Activated CD4-positive, alpha-beta memory T cell treated with anti-CD3 and anti-CD28 coated beads for 36 hours (primary cell): ENCODE results near the gene PRG3. TPM values are rescaled to one million over a fixed set of nuclear protein-coding genes. Genes with fewer than 3 reads are reported as not detected.

Experiments
- CTCF ChIA-PET: fragments of 350-600 bp; sonication (Branson Sonifier 250); formaldehyde crosslinking; loops from one replicate; lab custom pipeline; 2021; ENCODE audit warnings: antibody characterized with exemption, inconsistent platforms; lab: Charles Lee
- POLR2A ChIA-PET: fragments of 350-600 bp; sonication (Branson Sonifier 250); formaldehyde crosslinking; loops from one replicate; lab custom pipeline; 2021; ENCODE audit warnings: antibody characterized with exemption; lab: Charles Lee
- DNase-seq: peaks from one replicate; pipeline ENCODE4 v3.0.0-alpha.2; 2020
- H3K27ac Mint-ChIP-seq: one replicate; pipeline ENCODE4 v1.8.0; 2021; ENCODE audit warnings: mixed read lengths
- H3K27me3 Mint-ChIP-seq: one replicate; pipeline ENCODE4 v1.8.0; 2021; ENCODE audit warnings: mixed read lengths
- H3K36me3 Mint-ChIP-seq: one replicate; pipeline ENCODE4 v1.8.0; 2021; ENCODE audit warnings: mixed read lengths
- H3K4me1 Mint-ChIP-seq: one replicate; pipeline ENCODE4 v1.8.0; 2021; ENCODE audit warnings: low read depth, mixed read lengths
- H3K4me3 Mint-ChIP-seq: one replicate; pipeline ENCODE4 v1.8.0; 2021; ENCODE audit warnings: mild to moderate bottlenecking, mixed read lengths
- H3K9me3 Mint-ChIP-seq: one replicate; pipeline ENCODE4 v1.8.0; 2021; ENCODE audit warnings: mixed read lengths
- intact Hi-C: fragments of 100-400 bp; cut with micrococcal nuclease; formaldehyde crosslinking; loops from one replicate; pipeline ENCODE4 v1.15.1; 2023
- total RNA-seq, 2 experiments: library from RNA; stranded (reverse); gene quantifications; one replicate each; pipeline ENCODE4 v1.2.3, GENCODE V29; 2021

Gene PRG3
- total RNA-seq, 2 experiments from 2014 or later = not detected

GRCh38 chr11:57336111-57336666 is 44.8 kb downstream of the PRG3 start:
- peaks cover 40% of the 10 kb centered on the region for H3K4me1 Mint-ChIP-seq
- intact Hi-C loops = loop anchor here (1.0 to 5.0 kb wide), 3 partner anchors 194 to 311 kb away; partner anchors contain the start of genes TIMM10, UBE2L6 and YPEL4
- peak overlapping the region; percentile 91 for H3K4me3 Mint-ChIP-seq
- peak; percentile 42 for DNase-seq
- peak overlapping the region; percentile 98 for H3K27ac Mint-ChIP-seq
- ChIA-PET POLR2A (interaction anchor here (0.6 to 2.5 kb wide), 4 partner anchors 10 to 405 kb away, joined by 3 to 30 read pairs (median 4); partner anchors contain the start of genes SELENOH and TNKS1BP1), CTCF (interaction anchor here (1.3 to 4.8 kb wide), 3 partner anchors 9 to 12 kb away, joined by 5 to 28 read pairs (median 17); partner anchors contain the start of gene TNKS1BP1)
- no peaks in the 10 kb centered on the region for H3K9me3 Mint-ChIP-seq
- H3K36me3 Mint-ChIP-seq = peaks cover 31% of the 10 kb centered on the region
- no peaks in the 10 kb centered on the region for H3K27me3 Mint-ChIP-seq

- peak within 1 kb of the TSS; percentile 98 for H3K27ac Mint-ChIP-seq
- H3K36me3 Mint-ChIP-seq = peaks cover 36% of the 10 kb centered on the region
- no peaks in the 10 kb centered on the region for H3K27me3 Mint-ChIP-seq
- H3K4me3 Mint-ChIP-seq = peak within 1 kb of the TSS; percentile 91
- DNase-seq = peak; percentile 92
- CTCF ChIA-PET = interaction anchor here (1.1 to 4.8 kb wide), 7 partner anchors 10 to 495 kb away, joined by 3 to 28 read pairs (median 4); partner anchors contain the start of genes RTN4RL2 and TNKS1BP1
- H3K4me1 Mint-ChIP-seq = peaks cover 47% of the 10 kb centered on the region
- POLR2A ChIA-PET = interaction anchor here (0.6 to 2.5 kb wide), 8 partner anchors 10 to 406 kb away, joined by 3 to 30 read pairs (median 4); partner anchors contain the start of genes SELENOH, SLC43A1 and TNKS1BP1
- intact Hi-C loops = loop anchor here (1.0 to 5.0 kb wide), 6 partner anchors 10 to 331 kb away; partner anchors contain the start of genes SLC43A3, TIMM10, UBE2L6 and YPEL4
- no peaks in the 10 kb centered on the region for H3K9me3 Mint-ChIP-seq
Measured at GRCh38 chr11:57335343-57336110, 45.4 kb downstream of the PRG3 start, which contains the start of gene SSRP1. Gene SSRP1, minus strand, starts transcription at chr11:57335892. Its CDS starts 771 bp downstream, at chr11:57335121.

- H3K27me3 Mint-ChIP-seq = no peaks in the 10 kb centered on the region
- peaks cover 52% of the 10 kb centered on the region for H3K4me1 Mint-ChIP-seq
- H3K9me3 Mint-ChIP-seq = no peaks in the 10 kb centered on the region
- H3K36me3 Mint-ChIP-seq = peaks cover 42% of the 10 kb centered on the region
- H3K4me3 Mint-ChIP-seq = peak overlapping the region; percentile 91
- ChIA-PET CTCF (interaction anchor here (1.1 to 4.8 kb wide), 7 partner anchors 10 to 495 kb away, joined by 3 to 28 read pairs (median 4); partner anchors contain the start of genes RTN4RL2 and TNKS1BP1), POLR2A (interaction anchor here (0.8 to 2.5 kb wide), 7 partner anchors 9 to 181 kb away, joined by 3 to 30 read pairs (median 4); partner anchors contain the start of genes SLC43A1 and TNKS1BP1)
- intact Hi-C loops = loop anchor here (1.0 to 5.0 kb wide), 5 partner anchors 10 to 332 kb away; partner anchors contain the start of genes SLC43A3, UBE2L6 and YPEL4
- no peak for DNase-seq
- peak overlapping the region; percentile 98 for H3K27ac Mint-ChIP-seq
Measured at GRCh38 chr11:57335023-57335342, 46.0 kb downstream of the PRG3 start.

GRCh38 chr11:57332694-57333440 is 48.1 kb downstream of the PRG3 start:
- no peak overlapping the region for H3K4me3 Mint-ChIP-seq
- no peaks in the 10 kb centered on the region for H3K27me3 Mint-ChIP-seq
- peaks cover 58% of the 10 kb centered on the region for H3K4me1 Mint-ChIP-seq
- no peak for DNase-seq
- no peaks in the 10 kb centered on the region for H3K9me3 Mint-ChIP-seq
- CTCF ChIA-PET = interaction anchor here (1.4 kb wide), 1 partner anchor 194 kb away, joined by 4 read pairs; no protein-coding TSS in a partner anchor
- intact Hi-C loops = no loop called here
- POLR2A ChIA-PET = no interaction called here
- peaks cover 56% of the 10 kb centered on the region for H3K36me3 Mint-ChIP-seq
- H3K27ac Mint-ChIP-seq = no peak overlapping the region

GRCh38 chr11:57331720-57332119 is 49.2 kb downstream of the PRG3 start:
- intact Hi-C loops = no loop called here
- H3K27me3 Mint-ChIP-seq = no peaks in the 10 kb centered on the region
- no peak overlapping the region for H3K4me3 Mint-ChIP-seq
- H3K27ac Mint-ChIP-seq = no peak overlapping the region
- CTCF ChIA-PET = no interaction called here
- no peaks in the 10 kb centered on the region for H3K9me3 Mint-ChIP-seq
- DNase-seq = no peak
- H3K4me1 Mint-ChIP-seq = peaks cover 58% of the 10 kb centered on the region
- POLR2A ChIA-PET = no interaction called here
- peaks cover 67% of the 10 kb centered on the region for H3K36me3 Mint-ChIP-seq

- peak; percentile 38 for DNase-seq
- no peaks in the 10 kb centered on the region for H3K27me3 Mint-ChIP-seq
- peak overlapping the region; percentile 79 for H3K27ac Mint-ChIP-seq
- H3K9me3 Mint-ChIP-seq = no peaks in the 10 kb centered on the region
- intact Hi-C loops = no loop called here
- H3K4me3 Mint-ChIP-seq = no peak overlapping the region
- CTCF ChIA-PET = interaction anchor here (1.7 kb wide), 1 partner anchor 163 kb away, joined by 4 read pairs; no protein-coding TSS in a partner anchor
- H3K36me3 Mint-ChIP-seq = peaks cover 77% of the 10 kb centered on the region
- POLR2A ChIA-PET = no interaction called here
- peaks cover 64% of the 10 kb centered on the region for H3K4me1 Mint-ChIP-seq
Measured at GRCh38 chr11:57330029-57330428, 50.9 kb downstream of the PRG3 start.

GRCh38 chr11:57327721-57328120 is 53.2 kb downstream of the PRG3 start:
- CTCF ChIA-PET = interaction anchor here (1.0 kb wide), 1 partner anchor 18 kb away, joined by 5 read pairs; no protein-coding TSS in a partner anchor
- no peak overlapping the region for H3K27ac Mint-ChIP-seq
- intact Hi-C loops = loop anchor here (5.0 kb wide), 2 partner anchors 415 to 1250 kb away; partner anchors contain the start of genes LPXN, SELENOH and ZFP91

More at GRCh38 chr11:57327721-57328120, 53.2 kb downstream of the PRG3 start:
- Mint-ChIP-seq H3K4me1 (peaks cover 54% of the 10 kb centered on the region), H3K27me3 (no peaks in the 10 kb centered on the region), H3K36me3 (peaks cover 61% of the 10 kb centered on the region), H3K9me3 (no peaks in the 10 kb centered on the region), H3K4me3 (no peak overlapping the region)
- DNase-seq = no peak
- POLR2A ChIA-PET = no interaction called here

Other genes starting within 250 kb of the PRG3 start
- gene LRRC55, start 199.2 kb downstream of the PRG3 start, total RNA-seq = not detected
- not detected for gene APLNR, start 143.9 kb downstream of the PRG3 start, total RNA-seq
- 10 to 100 TPM; 14.0 to 15.1 TPM for gene TNKS1BP1, start 56.2 kb downstream of the PRG3 start, total RNA-seq
- 100 to 1,000 TPM; 256 to 262 TPM for gene SSRP1, start 45.3 kb downstream of the PRG3 start, total RNA-seq
- not detected for gene P2RX3, start 42.8 kb downstream of the PRG3 start, total RNA-seq
- gene PRG2, start 9.5 kb upstream of the PRG3 start, total RNA-seq = 1 to 10 TPM; 1.8 to 2.2 TPM
- gene SLC43A3, start 46.0 kb upstream of the PRG3 start, total RNA-seq = 100 to 1,000 TPM; 170 to 186 TPM
- gene RTN4RL2, start 79.4 kb upstream of the PRG3 start, total RNA-seq = under 1 TPM; 0.36 to 0.51 TPM
- gene SLC43A1, start 134.6 kb upstream of the PRG3 start, total RNA-seq = 10 to 100 TPM; 23.1 to 23.3 TPM
- gene TIMM10, start 149.6 kb upstream of the PRG3 start, total RNA-seq = 100 to 1,000 TPM; 131 to 134 TPM
- not detected for gene SMTNL1, start 156.4 kb upstream of the PRG3 start, total RNA-seq
- gene UBE2L6, start 186.5 kb upstream of the PRG3 start, total RNA-seq = 100 to 1,000 TPM; 152 to 162 TPM
- under 1 TPM in 1 of 2 experiments, not detected in 1; 0.43 TPM for gene SERPING1, start 216.5 kb upstream of the PRG3 start, total RNA-seq